ENCODE data around the gene GPANK1.

The GPANK1 gene

GRCh38 chr6:31651602-31652191 lies 13.1 kb downstream of the GPANK1 start:
- peak; percentile 37 for DNase-seq (ENCODE audit: low read depth)
- H3K4me3 ChIP-seq (ENCODE audit: low read depth, low read length), result peak overlapping the region; percentile 76

GRCh38 chr6:31645325-31645724 lies 19.5 kb downstream of the GPANK1 start:
- H3K4me3 ChIP-seq (ENCODE audit: low read depth, low read length), result no peak overlapping the region
- DNase-seq (ENCODE audit: low read depth), result no peak

GRCh38 chr6:31643818-31644454 lies 20.9 kb downstream of the GPANK1 start:
- H3K4me3 ChIP-seq (ENCODE audit: low read depth, low read length), result no peak overlapping the region
- DNase-seq (ENCODE audit: low read depth), result no peak

- H3K4me3 ChIP-seq (ENCODE audit: low read depth, low read length), result no peak overlapping the region
- no peak for DNase-seq (ENCODE audit: low read depth)
Measured at GRCh38 chr6:31642798-31643570, 21.8 kb downstream of the GPANK1 start.

- no peak overlapping the region for H3K4me3 ChIP-seq (ENCODE audit: low read depth, low read length)
- DNase-seq (ENCODE audit: low read depth), result no peak
Measured at GRCh38 chr6:31641370-31641769, 23.4 kb downstream of the GPANK1 start.

GRCh38 chr6:31640612-31641011 lies 24.2 kb downstream of the GPANK1 start:
- DNase-seq (ENCODE audit: low read depth), result no peak
- no peak overlapping the region for H3K4me3 ChIP-seq (ENCODE audit: low read depth, low read length)

- no peak for DNase-seq (ENCODE audit: low read depth)
- no peak overlapping the region for H3K4me3 ChIP-seq (ENCODE audit: low read depth, low read length)
Measured at GRCh38 chr6:31639449-31639861, 25.3 kb downstream of the GPANK1 start.

GRCh38 chr6:31639043-31639442 lies 25.8 kb downstream of the GPANK1 start:
- no peak overlapping the region for H3K4me3 ChIP-seq (ENCODE audit: low read depth, low read length)
- no peak for DNase-seq (ENCODE audit: low read depth)

GRCh38 chr6:31636698-31637596 lies 27.9 kb downstream of the GPANK1 start:
- no peak overlapping the region for H3K4me3 ChIP-seq (ENCODE audit: low read depth, low read length)
- DNase-seq (ENCODE audit: low read depth), result no peak

GRCh38 chr6:31634969-31635575 lies 29.7 kb downstream of the GPANK1 start:
- H3K4me3 ChIP-seq (ENCODE audit: low read depth, low read length), result no peak overlapping the region
- DNase-seq (ENCODE audit: low read depth), result no peak

GRCh38 chr6:31634131-31634530 lies 30.7 kb downstream of the GPANK1 start:
- DNase-seq (ENCODE audit: low read depth), result no peak

GRCh38 chr6:31633447-31633846 lies 31.4 kb downstream of the GPANK1 start:
- H3K4me3 ChIP-seq (ENCODE audit: low read depth, low read length), result no peak overlapping the region
- no peak for DNase-seq (ENCODE audit: low read depth)

More at GRCh38 chr6:31634131-31634530, 30.7 kb downstream of the GPANK1 start:
- H3K4me3 ChIP-seq (ENCODE audit: low read depth, low read length), result no peak overlapping the region

GRCh38 chr6:31632279-31632946 lies 32.4 kb downstream of the GPANK1 start:
- DNase-seq (ENCODE audit: low read depth), result no peak
- no peak overlapping the region for H3K4me3 ChIP-seq (ENCODE audit: low read depth, low read length)

GRCh38 chr6:31631681-31632278 lies 33.0 kb downstream of the GPANK1 start:
- no peak overlapping the region for H3K4me3 ChIP-seq (ENCODE audit: low read depth, low read length)
- no peak for DNase-seq (ENCODE audit: low read depth)

GRCh38 chr6:31631209-31631608 lies 33.6 kb downstream of the GPANK1 start:
- no peak overlapping the region for H3K4me3 ChIP-seq (ENCODE audit: low read depth, low read length)
- no peak for DNase-seq (ENCODE audit: low read depth)

- no peak overlapping the region for H3K4me3 ChIP-seq (ENCODE audit: low read depth, low read length)
- DNase-seq (ENCODE audit: low read depth), result no peak
Measured at GRCh38 chr6:31630177-31630934, 34.4 kb downstream of the GPANK1 start.

- no peak for DNase-seq (ENCODE audit: low read depth)
- H3K4me3 ChIP-seq (ENCODE audit: low read depth, low read length), result no peak overlapping the region
Measured at GRCh38 chr6:31629014-31629413, 35.8 kb downstream of the GPANK1 start.

All from skeletal muscle cell (primary cell).